Neural cell (in vitro differentiated cells): ENCODE data around the gene LRRC15. TPM values are rescaled to one million over a fixed set of nuclear protein-coding genes. Genes with fewer than 3 reads are reported as not detected.

Experiments used
- H2AFZ ChIP-seq: fragments of 200-600, 300-800 bp; sonication (generic), shearing (Covaris generic); 2 replicates; pipeline ENCODE4 v1.6.0; 2014; ENCODE audit warnings: low read depth, mild to moderate bottlenecking, antibody characterized with exemption, low read length, moderate library complexity
- H3F3A ChIP-seq: fragments of 200-600 bp; shearing (Covaris generic); 2 replicates; pipeline ENCODE4 v1.6.1; 2016; ENCODE audit warnings: mild to moderate bottlenecking, moderate library complexity, mixed read lengths, antibody characterized with exemption, low read length; ENCODE audit not compliant: insufficient read depth, poor library complexity, severe bottlenecking
- H3K27ac ChIP-seq: fragments of 200-600, 300-800 bp; sonication (generic), shearing (Covaris generic); 2 replicates; pipeline ENCODE4 v1.5.1; 2014; ENCODE audit warnings: mild to moderate bottlenecking, low read length, moderate library complexity
- H3K27me3 ChIP-seq: fragments of 300-800, 200-600 bp; sonication (generic), shearing (Covaris generic); 2 replicates; pipeline ENCODE4 v1.6.0; 2014; ENCODE audit warnings: mild to moderate bottlenecking, low read depth, low read length, moderate library complexity; ENCODE audit not compliant: insufficient read depth
- H3K36me3 ChIP-seq: fragments of 300-800, 200-600 bp; sonication (generic), shearing (Covaris generic); 2 replicates; pipeline ENCODE4 v1.5.1; 2014; ENCODE audit warnings: mild to moderate bottlenecking, antibody characterized with exemption, low read length, moderate library complexity; ENCODE audit not compliant: insufficient read depth
- H3K4me2 ChIP-seq: fragments of 300-800, 200-600 bp; sonication (generic), shearing (Covaris generic); 2 replicates; pipeline ENCODE4 v1.6.0; 2014; ENCODE audit warnings: mild to moderate bottlenecking, low read length
- H3K4me3 ChIP-seq: fragments of 300-800, 200-600 bp; sonication (generic), shearing (Covaris generic); 2 replicates; pipeline ENCODE4 v1.5.1; 2014; ENCODE audit warnings: mild to moderate bottlenecking, low read length, moderate library complexity
- H3K79me2 ChIP-seq: fragments of 200-600 bp; shearing (Covaris generic); replicated peaks from 2 replicates; pipeline ENCODE4 v1.6.0; 2014; ENCODE audit warnings: mild to moderate bottlenecking, low read length, moderate library complexity; ENCODE audit not compliant: insufficient read depth
- H3K9ac ChIP-seq: fragments of 300-800, 200-600 bp; sonication (generic), shearing (Covaris generic); 2 replicates; pipeline ENCODE4 v1.6.1; 2016; ENCODE audit warnings: mild to moderate bottlenecking, low read length, mixed read lengths
- H3K9me2 ChIP-seq: fragments of 200-600 bp; shearing (Covaris generic); 2 replicates; pipeline ENCODE4 v1.6.1; 2016; ENCODE audit warnings: mild to moderate bottlenecking, low read length, mixed read lengths; ENCODE audit not compliant: insufficient read depth
- H3K9me3 ChIP-seq: fragments of 200-600, 300-800 bp; sonication (generic), shearing (Covaris generic); 2 replicates; pipeline ENCODE4 v1.6.1; 2016; ENCODE audit warnings: mild to moderate bottlenecking, mixed run types, low read length, moderate library complexity, mixed read lengths
- H4K20me1 ChIP-seq: fragments of 200-600 bp; shearing (Covaris generic); 2 replicates; pipeline ENCODE4 v1.6.1; 2016; ENCODE audit warnings: mild to moderate bottlenecking, mixed run types; ENCODE audit not compliant: insufficient read depth
- CTCF ChIP-seq: fragments of 450-650 bp; IDR thresholded peaks from 2 replicates; pipeline ENCODE4 v1.5.1; 2014; ENCODE audit warnings: antibody characterized with exemption, mild to moderate bottlenecking, moderate library complexity; ENCODE audit not compliant: poor library complexity, severe bottlenecking
- EP300 ChIP-seq: fragments of 450-650 bp; conservative IDR thresholded peaks from 2 replicates; pipeline ENCODE4 v1.6.1; 2014; ENCODE audit warnings: antibody characterized with exemption, mild to moderate bottlenecking, moderate library complexity; ENCODE audit not compliant: poor library complexity, severe bottlenecking
- EZH2 ChIP-seq: fragments of 200-600, 300-800 bp; shearing (Covaris generic), sonication (generic); IDR thresholded peaks from 2 replicates; pipeline ENCODE4 v1.6.1; 2014; ENCODE audit warnings: antibody characterized with exemption, low read length, borderline replicate concordance, mild to moderate bottlenecking; ENCODE audit not compliant: insufficient read depth, poor library complexity, severe bottlenecking
- MXI1 ChIP-seq: fragments of 450-650 bp; conservative IDR thresholded peaks from 2 replicates; pipeline ENCODE4 v1.6.1; 2014; ENCODE audit warnings: antibody characterized with exemption, mild to moderate bottlenecking; ENCODE audit not compliant: poor library complexity, severe bottlenecking
- POLR2AphosphoS5 ChIP-seq: IDR thresholded peaks from 2 replicates; pipeline ENCODE4 v1.6.1; 2012
- RAD21 ChIP-seq: fragments of 450-650 bp; conservative IDR thresholded peaks from 2 replicates; pipeline ENCODE4 v1.6.1; 2014; ENCODE audit warnings: antibody characterized with exemption, mild to moderate bottlenecking, moderate library complexity
- REST ChIP-seq: IDR thresholded peaks from 2 replicates; pipeline ENCODE4 v1.6.1; 2012; ENCODE audit warnings: borderline replicate concordance
- SMC3 ChIP-seq: fragments of 450-650 bp; conservative IDR thresholded peaks from 2 replicates; pipeline ENCODE4 v1.6.1; 2014; ENCODE audit warnings: antibody characterized with exemption, mild to moderate bottlenecking, moderate library complexity; ENCODE audit not compliant: poor library complexity
- TAF1 ChIP-seq: IDR thresholded peaks from 2 replicates; pipeline ENCODE4 v1.6.1; 2012; ENCODE audit warnings: low read depth
- polyA plus RNA-seq: library from polyadenylated mRNA; depleted of rRNA; stranded (reverse); fragments of >200 nt; gene quantifications from 2 replicates; pipeline ENCODE4 v1.2.3, GENCODE V29; 2014

Gene LRRC15
- polyA plus RNA-seq, 1 donor from 2014 or later = not detected

- no peaks in the 10 kb centered on the region for H3K9me2 ChIP-seq
- H3K9me3 ChIP-seq = peaks cover 3% of the 10 kb centered on the region
- H3F3A ChIP-seq = no peaks in the 10 kb centered on the region
- H3K4me2 ChIP-seq = no peak overlapping the region
- no peaks in the 10 kb centered on the region for H4K20me1 ChIP-seq
- no peak overlapping the region for H3K9ac ChIP-seq
- TF ChIP-seq REST (no peak), SMC3 (no peak), MXI1 (no peak), CTCF (no peak)
- no peak overlapping the region for H2AFZ ChIP-seq
- no peaks in the 10 kb centered on the region for H3K79me2 ChIP-seq
- H3K36me3 ChIP-seq = no peaks in the 10 kb centered on the region
- no peak overlapping the region for H3K27ac ChIP-seq
- H3K27me3 ChIP-seq = no peaks in the 10 kb centered on the region
- H3K4me3 ChIP-seq = no peak overlapping the region
Measured at GRCh38 chr3:194382196-194382891, 12.8 kb upstream of the LRRC15 start.

- Histone ChIP-seq H3K27me3 (no peaks in the 10 kb centered on the region), H3F3A (no peaks in the 10 kb centered on the region), H3K9me2 (no peaks in the 10 kb centered on the region), H4K20me1 (no peaks in the 10 kb centered on the region), H3K4me2 (no peak overlapping the region), H3K4me3 (no peak overlapping the region), H3K9me3 (peaks cover 3% of the 10 kb centered on the region), H2AFZ (no peak overlapping the region), H3K27ac (no peak overlapping the region), H3K79me2 (no peaks in the 10 kb centered on the region), H3K36me3 (no peaks in the 10 kb centered on the region), H3K9ac (no peak overlapping the region)
- no peak for TF ChIP-seq POLR2AphosphoS5
- TF ChIP-seq EZH2 = no peak
- no peak for TF ChIP-seq EP300
- TF ChIP-seq SMC3 = no peak
- TF ChIP-seq RAD21 = no peak
- no peak for TF ChIP-seq TAF1
- TF ChIP-seq CTCF = no peak
- TF ChIP-seq REST = no peak
- TF ChIP-seq MXI1 = no peak
Measured at GRCh38 chr3:194381460-194381875, 11.9 kb upstream of the LRRC15 start.
